Measurements from ENCODE around the gene DBH. TPM values are rescaled to one million over a fixed set of nuclear protein-coding genes. Genes with fewer than 3 reads are reported as not detected.

Gene DBH
- total RNA-seq, 1 donor from 2014 or later, result not detected

DNA sequence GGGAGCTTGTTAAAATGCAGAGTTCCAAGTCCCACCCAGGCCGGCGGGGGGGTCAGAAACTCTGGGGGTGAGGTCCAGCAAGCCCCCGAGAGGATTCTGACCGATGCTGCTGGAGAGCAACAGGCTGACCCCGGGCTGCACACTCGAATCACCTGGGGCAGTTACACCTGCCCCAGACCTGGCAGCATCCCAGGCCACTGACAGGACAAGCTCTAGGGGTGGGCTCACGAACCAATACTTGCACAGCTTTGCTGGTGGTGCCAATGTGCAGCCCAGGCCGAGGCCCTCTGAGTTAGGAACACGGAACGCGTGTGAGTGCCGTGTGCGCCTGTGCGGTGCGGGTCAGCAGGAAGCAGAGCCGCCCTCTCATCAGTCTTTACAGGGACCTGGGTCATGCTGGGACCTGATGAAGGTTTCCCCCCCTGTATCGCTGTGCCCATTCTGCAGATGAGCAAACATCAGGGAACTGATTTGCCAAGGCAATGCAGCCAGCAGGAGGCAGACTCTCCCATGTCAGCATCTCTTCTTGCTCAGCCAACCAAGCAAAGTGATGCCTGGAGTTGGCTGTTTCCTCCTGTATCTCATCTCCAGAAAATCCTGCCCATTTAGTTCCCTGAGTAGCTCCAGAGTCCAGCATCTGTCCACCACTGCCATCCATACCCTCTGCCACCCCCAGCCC, 43.3 kb upstream of the DBH start:
- H3K36me3 Mint-ChIP-seq (ENCODE audit: low read depth, unreplicated experiment), result no peaks in the 10 kb centered on the region
- no peak overlapping the region for H3K27ac ChIP-seq (ENCODE audit: low read depth, low read length)
- no peak overlapping the region for H3K4me2 ChIP-seq (ENCODE audit: low read length)

DNA sequence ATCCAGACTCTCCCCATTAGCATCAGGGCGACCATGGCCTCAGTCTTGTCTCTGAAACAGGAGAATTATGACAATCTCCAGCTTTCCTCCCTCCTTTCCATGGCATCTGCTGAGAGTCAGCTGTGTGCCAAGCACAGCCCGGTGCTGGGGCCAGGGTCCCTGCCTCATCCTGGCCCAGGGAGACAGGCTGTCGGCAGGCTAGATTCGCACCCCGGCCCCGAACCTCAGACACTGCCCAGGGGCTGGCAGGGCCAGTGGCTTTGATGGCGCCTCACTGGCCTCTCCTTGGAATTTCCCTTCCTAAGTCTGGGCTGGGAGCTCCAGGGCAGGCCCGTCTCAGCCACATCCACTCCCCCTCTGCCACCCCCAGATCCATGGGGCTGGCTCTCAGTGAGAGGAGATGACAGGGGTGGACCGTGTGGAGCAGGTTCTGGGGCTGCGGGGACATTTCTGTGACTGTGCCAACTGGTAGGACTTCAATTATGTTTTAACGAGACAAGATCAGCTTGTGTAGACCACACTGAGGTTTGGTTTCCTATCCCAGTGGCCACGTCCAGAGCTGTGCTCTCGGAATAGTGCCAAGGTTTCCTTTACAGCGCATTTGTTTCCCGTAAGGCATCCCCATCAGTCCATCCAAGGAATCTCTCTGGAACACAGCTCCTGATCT, 42.4 kb upstream of the DBH start:
- no peaks in the 10 kb centered on the region for H3K36me3 Mint-ChIP-seq (ENCODE audit: low read depth, unreplicated experiment)
- no peaks in the 10 kb centered on the region for H3K27me3 ChIP-seq (ENCODE audit: insufficient read depth, low read length)
- no peaks in the 10 kb centered on the region for H4K20me1 ChIP-seq (ENCODE audit: insufficient read depth, low read length)
- H3K27ac ChIP-seq (ENCODE audit: low read depth, low read length), result no peak overlapping the region
- H3K27me3 Mint-ChIP-seq (ENCODE audit: low read depth, unreplicated experiment), result peaks cover 44% of the 10 kb centered on the region
- no peak overlapping the region for H3K9ac ChIP-seq (ENCODE audit: low read length)
- H3K4me2 ChIP-seq (ENCODE audit: low read length), result no peak overlapping the region
- H3K4me3 ChIP-seq (ENCODE audit: insufficient read depth, low read depth, low read length), result no peak overlapping the region
- no peak overlapping the region for H3K27ac Mint-ChIP-seq (ENCODE audit: unreplicated experiment)
- FAIRE-seq, result no peak
- H3K36me3 ChIP-seq (ENCODE audit: insufficient read depth, low read length), result no peaks in the 10 kb centered on the region
- H3K4me1 ChIP-seq (ENCODE audit: insufficient read depth, low read length), result no peaks in the 10 kb centered on the region
- no peak for TF ChIP-seq EZH2 (IDR thresholded peaks at IDR 0.05; ENCODE audit: insufficient read depth, low read length)
- TF ChIP-seq, protein P1, sequence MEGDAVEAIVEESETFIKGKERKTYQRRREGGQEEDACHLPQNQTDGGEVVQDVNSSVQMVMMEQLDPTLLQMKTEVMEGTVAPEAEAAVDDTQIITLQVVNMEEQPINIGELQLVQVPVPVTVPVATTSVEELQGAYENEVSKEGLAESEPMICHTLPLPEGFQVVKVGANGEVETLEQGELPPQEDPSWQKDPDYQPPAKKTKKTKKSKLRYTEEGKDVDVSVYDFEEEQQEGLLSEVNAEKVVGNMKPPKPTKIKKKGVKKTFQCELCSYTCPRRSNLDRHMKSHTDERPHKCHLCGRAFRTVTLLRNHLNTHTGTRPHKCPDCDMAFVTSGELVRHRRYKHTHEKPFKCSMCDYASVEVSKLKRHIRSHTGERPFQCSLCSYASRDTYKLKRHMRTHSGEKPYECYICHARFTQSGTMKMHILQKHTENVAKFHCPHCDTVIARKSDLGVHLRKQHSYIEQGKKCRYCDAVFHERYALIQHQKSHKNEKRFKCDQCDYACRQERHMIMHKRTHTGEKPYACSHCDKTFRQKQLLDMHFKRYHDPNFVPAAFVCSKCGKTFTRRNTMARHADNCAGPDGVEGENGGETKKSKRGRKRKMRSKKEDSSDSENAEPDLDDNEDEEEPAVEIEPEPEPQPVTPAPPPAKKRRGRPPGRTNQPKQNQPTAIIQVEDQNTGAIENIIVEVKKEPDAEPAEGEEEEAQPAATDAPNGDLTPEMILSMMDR (IDR thresholded peaks at IDR 0.05; ENCODE audit: insufficient read depth, low read depth, low read length), result no peak
- DNase-seq (ENCODE audit: low read depth), result no peak
- peaks cover 8% of the 10 kb centered on the region for H3K9me3 ChIP-seq (ENCODE audit: insufficient read depth, low read depth, low read length)
- no peak overlapping the region for H3K4me3 Mint-ChIP-seq (ENCODE audit: unreplicated experiment)
- no peaks in the 10 kb centered on the region for H3K4me1 Mint-ChIP-seq (ENCODE audit: low read depth, unreplicated experiment)
- no peak overlapping the region for H2AFZ ChIP-seq (ENCODE audit: low read depth, low read length)
- peaks cover 23% of the 10 kb centered on the region for H3K9me3 Mint-ChIP-seq (ENCODE audit: unreplicated experiment)
- H3K79me2 ChIP-seq (ENCODE audit: insufficient read depth, low read length), result no peaks in the 10 kb centered on the region

More for the DNA sequence above, 43.3 kb upstream of the DBH start:
- Mint-ChIP-seq H3K27me3 (ENCODE audit: low read depth, unreplicated experiment) (peaks cover 43% of the 10 kb centered on the region), H3K4me3 (ENCODE audit: unreplicated experiment) (no peak overlapping the region), H3K27ac (ENCODE audit: unreplicated experiment) (no peak overlapping the region), H3K4me1 (ENCODE audit: low read depth, unreplicated experiment) (no peaks in the 10 kb centered on the region), H3K9me3 (ENCODE audit: unreplicated experiment) (peaks cover 25% of the 10 kb centered on the region)
- TF ChIP-seq, protein P1 (IDR thresholded peaks at IDR 0.05; ENCODE audit: insufficient read depth, low read depth, low read length), result peak; percentile 5
- TF ChIP-seq EZH2 (IDR thresholded peaks at IDR 0.05; ENCODE audit: insufficient read depth, low read length), result no peak
- FAIRE-seq (no peak), DNase-seq (ENCODE audit: low read depth) (no peak)
- no peak overlapping the region for H3K9ac ChIP-seq (ENCODE audit: low read length)
- H3K4me1 ChIP-seq (ENCODE audit: insufficient read depth, low read length), result no peaks in the 10 kb centered on the region
- H2AFZ ChIP-seq (ENCODE audit: low read depth, low read length), result no peak overlapping the region
- peaks cover 9% of the 10 kb centered on the region for H3K9me3 ChIP-seq (ENCODE audit: insufficient read depth, low read depth, low read length)
- no peaks in the 10 kb centered on the region for H4K20me1 ChIP-seq (ENCODE audit: insufficient read depth, low read length)
- no peaks in the 10 kb centered on the region for H3K27me3 ChIP-seq (ENCODE audit: insufficient read depth, low read length)
- H3K79me2 ChIP-seq (ENCODE audit: insufficient read depth, low read length), result no peaks in the 10 kb centered on the region
- H3K36me3 ChIP-seq (ENCODE audit: insufficient read depth, low read length), result no peaks in the 10 kb centered on the region
- H3K4me3 ChIP-seq (ENCODE audit: insufficient read depth, low read depth, low read length), result no peak overlapping the region

DNA sequence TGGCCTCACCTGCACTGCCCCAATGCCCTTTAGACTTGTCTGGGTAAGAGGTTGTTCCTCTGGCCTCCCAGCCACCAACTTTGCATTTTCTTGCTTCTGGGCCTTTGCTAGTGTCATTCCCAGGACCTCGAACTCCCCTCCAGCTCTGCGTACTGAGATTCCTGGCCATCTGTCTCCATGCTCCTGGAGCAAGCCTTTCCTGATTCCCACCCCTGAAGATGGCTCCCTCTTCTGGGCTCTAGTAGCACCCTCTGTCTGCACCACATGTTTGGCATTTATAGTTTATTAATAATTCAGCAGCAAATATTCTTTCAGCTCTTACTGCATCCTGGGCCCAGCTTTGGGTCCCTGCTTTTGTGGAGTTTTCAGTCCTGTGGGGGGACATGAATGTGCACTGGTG, 41.9 kb upstream of the DBH start:
- Mint-ChIP-seq H3K27me3 (ENCODE audit: low read depth, unreplicated experiment) (peaks cover 41% of the 10 kb centered on the region), H3K4me3 (ENCODE audit: unreplicated experiment) (no peak overlapping the region), H3K36me3 (ENCODE audit: low read depth, unreplicated experiment) (no peaks in the 10 kb centered on the region), H3K27ac (ENCODE audit: unreplicated experiment) (no peak overlapping the region), H3K9me3 (ENCODE audit: unreplicated experiment) (peaks cover 23% of the 10 kb centered on the region), H3K4me1 (ENCODE audit: low read depth, unreplicated experiment) (no peaks in the 10 kb centered on the region)
- no peaks in the 10 kb centered on the region for H3K79me2 ChIP-seq (ENCODE audit: insufficient read depth, low read length)
- TF ChIP-seq, protein P1 (IDR thresholded peaks at IDR 0.05; ENCODE audit: insufficient read depth, low read depth, low read length), result no peak
- no peak for TF ChIP-seq EZH2 (IDR thresholded peaks at IDR 0.05; ENCODE audit: insufficient read depth, low read length)
- DNase-seq (ENCODE audit: low read depth) (no peak), FAIRE-seq (no peak)
- H3K9ac ChIP-seq (ENCODE audit: low read length), result no peak overlapping the region
- no peak overlapping the region for H3K27ac ChIP-seq (ENCODE audit: low read depth, low read length)
- H3K9me3 ChIP-seq (ENCODE audit: insufficient read depth, low read depth, low read length), result peaks cover 8% of the 10 kb centered on the region
- H3K27me3 ChIP-seq (ENCODE audit: insufficient read depth, low read length), result no peaks in the 10 kb centered on the region
- no peaks in the 10 kb centered on the region for H3K4me1 ChIP-seq (ENCODE audit: insufficient read depth, low read length)
- no peaks in the 10 kb centered on the region for H4K20me1 ChIP-seq (ENCODE audit: insufficient read depth, low read length)
- H2AFZ ChIP-seq (ENCODE audit: low read depth, low read length), result no peak overlapping the region
- no peak overlapping the region for H3K4me2 ChIP-seq (ENCODE audit: low read length)
- H3K36me3 ChIP-seq (ENCODE audit: insufficient read depth, low read length), result no peaks in the 10 kb centered on the region
- no peak overlapping the region for H3K4me3 ChIP-seq (ENCODE audit: insufficient read depth, low read depth, low read length)

All from astrocyte (in vitro differentiated cells and primary cell).